Astrocyte of the hippocampus (primary cell): Measurements from ENCODE around the gene ZNF202.

ENCODE experiments used
- DNase-seq: peaks from one replicate; pipeline ENCODE4 v3.0.0; 2011; ENCODE audit warnings: low read depth, low spot score

ZNF202 gene

DNA sequence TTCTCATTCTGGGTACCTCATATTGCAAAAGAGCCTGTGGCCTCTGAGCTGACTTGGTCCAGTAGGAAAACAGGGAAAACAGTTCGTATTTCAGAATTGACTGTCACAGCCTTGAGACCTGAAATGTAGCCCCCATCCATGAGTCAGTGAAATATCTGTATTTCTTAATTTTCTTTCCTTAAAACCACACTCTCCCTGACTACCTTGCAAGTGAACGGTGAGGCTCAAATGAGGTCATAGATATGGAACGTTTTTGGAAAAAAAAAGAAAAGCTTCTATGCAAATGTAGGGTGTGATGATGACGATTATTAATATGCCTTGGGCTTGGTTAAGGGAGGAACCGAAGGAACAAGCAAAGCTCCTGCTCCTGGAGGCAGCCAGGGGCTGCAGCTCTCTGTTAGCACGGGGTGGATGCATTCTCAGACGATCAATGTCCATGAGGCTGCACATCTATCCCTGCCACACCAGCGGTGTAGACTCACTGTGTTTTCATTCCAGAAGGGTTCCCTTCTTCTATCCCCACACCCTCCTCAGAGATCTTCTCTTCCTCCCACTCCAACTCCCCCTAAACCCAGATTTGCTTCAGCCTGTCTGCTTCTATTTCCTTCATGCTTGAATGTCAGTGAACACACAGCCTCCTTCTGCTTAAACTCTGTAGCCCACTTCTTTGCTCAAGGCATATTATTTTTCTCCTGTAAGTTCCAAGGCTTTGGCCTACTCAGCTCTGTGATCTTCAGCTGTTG lies 57.9 kb downstream of the ZNF202 start:
- DNase-seq = no peak

GRCh38 chr11:123682696-123683410 lies 58.6 kb downstream of the ZNF202 start:
- DNase-seq = no peak

- no peak for DNase-seq
These were observed 60.4 kb downstream of the ZNF202 start for GRCh38 chr11:123681030-123681429.

- DNase-seq = no peak
These were observed 63.2 kb downstream of the ZNF202 start for GRCh38 chr11:123678246-123678645.

GRCh38 chr11:123677510-123677909 lies 64.0 kb downstream of the ZNF202 start:
- DNase-seq = no peak

DNA sequence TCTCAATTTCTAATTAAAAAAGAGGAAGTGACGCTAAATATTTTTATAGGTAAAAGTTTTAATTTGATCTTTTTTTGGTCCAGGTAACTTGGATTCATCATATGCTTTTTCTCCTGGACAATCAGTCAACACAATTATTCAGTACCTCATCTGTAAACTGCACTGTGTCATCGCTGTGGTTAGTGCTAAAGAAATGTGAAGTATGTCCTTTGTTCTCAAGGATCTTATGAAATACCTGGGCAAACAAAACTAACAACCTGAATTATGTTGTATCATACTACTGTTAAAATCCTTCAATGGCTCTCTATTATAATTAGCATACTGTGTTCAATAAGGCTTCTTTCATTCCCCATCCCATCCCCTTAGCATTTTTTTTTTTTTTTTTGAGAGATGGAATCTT lies 67.2 kb downstream of the ZNF202 start:
- DNase-seq = no peak
